ENCODE results near the gene EFS. TPM values are rescaled to one million over a fixed set of nuclear protein-coding genes. Genes with fewer than 3 reads are reported as not detected.

EFS gene
- total RNA-seq, 4 donors from 2014 or later: 63.0 to 74.0 (median 64.8) TPM

- H3K4me3 ChIP-seq: no peak within 1 kb of the TSS
- H3K9me3 ChIP-seq: no peaks in the 10 kb centered on the region
- H3K4me1 ChIP-seq: peaks cover 12% of the 10 kb centered on the region
- H3K27ac ChIP-seq: no peak within 1 kb of the TSS
- no peaks in the 10 kb centered on the region for H3K36me3 ChIP-seq
- 54% methylated on average over 10 of the region's 13 CpGs for WGBS
- DNase-seq (ENCODE audit: low spot score in 2 of 2): no peak
- peaks cover 7% of the 10 kb centered on the region for H3K27me3 ChIP-seq
- TF ChIP-seq EP300 (IDR thresholded peaks at IDR 0.05): no peak
Observed at GRCh38 chr14:23376482-23377197, 11.7 kb upstream of the EFS start, which contains the start of gene CMTM5. TSS of gene CMTM5 (plus strand) at chr14:23377046. CDS start at chr14:23377252, 206 bp downstream.

GRCh38 chr14:23375527-23376251 is 10.7 kb upstream of the EFS start:
- Histone ChIP-seq H3K27ac (no peak overlapping the region), H3K4me1 (peaks cover 16% of the 10 kb centered on the region), H3K9me3 (no peaks in the 10 kb centered on the region), H3K36me3 (no peaks in the 10 kb centered on the region), H3K27me3 (peaks cover 4% of the 10 kb centered on the region), H3K4me3 (no peak overlapping the region)
- no peak for TF ChIP-seq POLR2AphosphoS5 (IDR thresholded peaks at IDR 0.05)
- TF ChIP-seq EP300 (IDR thresholded peaks at IDR 0.05): no peak
- no peak for TF ChIP-seq POLR2A (IDR thresholded peaks at IDR 0.05)
- TF ChIP-seq CTCF (IDR thresholded peaks at IDR 0.05): no peak
- WGBS: 93% methylated on average over 15 of the region's 21 CpGs
- no peak for DNase-seq (ENCODE audit: low spot score in 2 of 2)

- Histone ChIP-seq H3K36me3 (no peaks in the 10 kb centered on the region), H3K27me3 (no peaks in the 10 kb centered on the region), H3K4me1 (peaks cover 13% of the 10 kb centered on the region), H3K4me3 (no peak overlapping the region), H3K9me3 (no peaks in the 10 kb centered on the region), H3K27ac (no peak overlapping the region)
- WGBS: 83% methylated on average over 1 of the region's 3 CpGs
- no peak for DNase-seq (ENCODE audit: low spot score in 2 of 2)
- no peak for TF ChIP-seq POLR2A (IDR thresholded peaks at IDR 0.05)
- no peak for TF ChIP-seq CTCF (IDR thresholded peaks at IDR 0.05)
- TF ChIP-seq POLR2AphosphoS5 (IDR thresholded peaks at IDR 0.05): no peak
- no peak for TF ChIP-seq EP300 (IDR thresholded peaks at IDR 0.05)
Observed at GRCh38 chr14:23373041-23373440, 8.1 kb upstream of the EFS start.

GRCh38 chr14:23372509-23372908 is 7.5 kb upstream of the EFS start, which contains the start of gene IL25:
TSS of gene IL25 (plus strand) at chr14:23372809.
- Histone ChIP-seq H3K27me3 (no peaks in the 10 kb centered on the region), H3K36me3 (no peaks in the 10 kb centered on the region), H3K27ac (no peak within 1 kb of the TSS), H3K4me1 (peaks cover 15% of the 10 kb centered on the region), H3K4me3 (no peak within 1 kb of the TSS), H3K9me3 (no peaks in the 10 kb centered on the region)
- no peak for DNase-seq (ENCODE audit: low spot score in 2 of 2)
- TF ChIP-seq POLR2A (IDR thresholded peaks at IDR 0.05) (no peak), EP300 (IDR thresholded peaks at IDR 0.05) (no peak), CTCF (IDR thresholded peaks at IDR 0.05) (no peak), POLR2AphosphoS5 (IDR thresholded peaks at IDR 0.05) (no peak)
- WGBS: 77% methylated on average over 2 of the region's 2 CpGs

GRCh38 chr14:23371865-23372264 is 6.9 kb upstream of the EFS start:
- Histone ChIP-seq H3K27ac (no peak overlapping the region), H3K9me3 (no peaks in the 10 kb centered on the region), H3K4me3 (no peak overlapping the region), H3K4me1 (peaks cover 22% of the 10 kb centered on the region), H3K27me3 (no peaks in the 10 kb centered on the region), H3K36me3 (no peaks in the 10 kb centered on the region)
- DNase-seq (ENCODE audit: low spot score in 2 of 2): no peak
- 100% methylated on average over 1 of the region's 1 CpG for WGBS
- no peak for TF ChIP-seq CTCF (IDR thresholded peaks at IDR 0.05)
- TF ChIP-seq POLR2A (IDR thresholded peaks at IDR 0.05): no peak
- no peak for TF ChIP-seq POLR2AphosphoS5 (IDR thresholded peaks at IDR 0.05)
- TF ChIP-seq EP300 (IDR thresholded peaks at IDR 0.05): no peak

Data from suprapubic skin (tissue), 4 donors.